Endothelial cell of umbilical vein (primary cell): Measurements from ENCODE around the gene TTN. TPM values are rescaled to one million over a fixed set of nuclear protein-coding genes. Genes with fewer than 3 reads are reported as not detected.

Experiments used
- BruUV-seq: library from RNA; stranded (reverse); fragments of 400-500 nt; replicated peaks from 2 replicates; lab custom pipeline; 2021; lab: Mats Ljungman, UMichigan
- CTCF ChIA-PET: fragments of 300-600, 350-600 bp; sonication (Branson Sonifier 250); formaldehyde crosslinking; loops from one replicate; lab custom pipeline; 2021; ENCODE audit warnings: antibody characterized with exemption, inconsistent platforms; lab: Charles Lee
- POLR2A ChIA-PET: fragments of 300-600, 350-600 bp; sonication (Branson Sonifier 250); formaldehyde crosslinking; loops from one replicate; lab custom pipeline; 2021; ENCODE audit warnings: antibody characterized with exemption, inconsistent platforms; lab: Charles Lee
- DNase-seq: peaks from one replicate; pipeline ENCODE4 v3.0.0-alpha.2; 2011; ENCODE audit warnings: low read depth, low spot score
- FAIRE-seq: peaks from 2 replicates; lab custom pipeline; 2011; peaks lifted over from hg19 to GRCh38; lab: Jason Lieb, UNC
- H2AFZ ChIP-seq: 2 replicates; pipeline ENCODE4 v1.6.0; 2012; ENCODE audit warnings: low read depth, low read length, control low read depth, inconsistent platforms
- H3K27ac ChIP-seq: 2 replicates; pipeline ENCODE4 v1.5.1; 2011; ENCODE audit warnings: low read depth, mild to moderate bottlenecking, control low read depth, low read length, moderate library complexity; ENCODE audit not compliant: insufficient read depth
- H3K27me3 ChIP-seq, 2 experiments: 2 replicates each; pipeline versions ENCODE4 v1.6.0 to v1.6.1; 2011; ENCODE audit warnings: low read length in 2 of 2, mixed read lengths in 1 of 2; ENCODE audit not compliant: control insufficient read depth in 2 of 2, insufficient read depth in 2 of 2
- H3K36me3 ChIP-seq, 2 experiments: 2 replicates in 1 of 2; 3 replicates in 1 of 2; pipeline ENCODE4 v1.5.1; 2011; ENCODE audit warnings: low read length in 2 of 2, mild to moderate bottlenecking in 1 of 2, moderate library complexity in 1 of 2; ENCODE audit not compliant: control insufficient read depth in 2 of 2, insufficient read depth in 2 of 2; ENCODE audit errors: extremely low read depth in 1 of 2
- H3K4me1 ChIP-seq: 3 replicates; pipeline ENCODE4 v1.5.1; 2011; ENCODE audit warnings: mild to moderate bottlenecking, low read length; ENCODE audit not compliant: control insufficient read depth, insufficient read depth; ENCODE audit errors: extremely low read depth
- H3K4me2 ChIP-seq: 2 replicates; pipeline ENCODE4 v1.6.1; 2011; ENCODE audit warnings: low read length, control low read depth, mixed read lengths; ENCODE audit not compliant: insufficient read depth
- H3K4me3 ChIP-seq, 3 experiments: fragments of 200-600 bp in 1 of 3; sonication (generic), shearing (Covaris generic) in 1 of 3; replicated peaks in 1 of 3; 2 replicates each; pipeline ENCODE4 v1.5.1; 2011 to 2016; ENCODE audit warnings: control low read depth in 3 of 3, low read length in 3 of 3, mild to moderate bottlenecking in 2 of 3, inconsistent platforms in 1 of 3, low read depth in 1 of 3, moderate library complexity in 1 of 3; ENCODE audit not compliant: insufficient read depth in 1 of 3
- H3K79me2 ChIP-seq: 2 replicates; pipeline ENCODE4 v1.6.0; 2012; ENCODE audit warnings: low read length, inconsistent platforms; ENCODE audit not compliant: control insufficient read depth, insufficient read depth
- H3K9ac ChIP-seq: replicated peaks from 2 replicates; pipeline ENCODE3; 2011; ENCODE audit warnings: low read length, control low read depth; ENCODE audit not compliant: insufficient read depth; ENCODE audit errors: extremely low read depth
- H3K9me1 ChIP-seq: replicated peaks from 3 replicates; pipeline ENCODE4 v1.6.0; 2011; ENCODE audit warnings: mild to moderate bottlenecking, low read length; ENCODE audit not compliant: control insufficient read depth, insufficient read depth; ENCODE audit errors: extremely low read depth
- H3K9me3 ChIP-seq: replicated peaks from 2 replicates; pipeline ENCODE4 v1.5.1; 2012; ENCODE audit warnings: low read length, inconsistent platforms; ENCODE audit not compliant: control insufficient read depth, insufficient read depth
- H4K20me1 ChIP-seq: replicated peaks from 2 replicates; pipeline ENCODE3; 2011; ENCODE audit warnings: mild to moderate bottlenecking, low read length; ENCODE audit not compliant: control insufficient read depth, insufficient read depth; ENCODE audit errors: extremely low read depth
- CTCF ChIP-seq, 2 donors: IDR thresholded peaks; 1 replicate in 1 of 2; 2 replicates in 1 of 2; pipeline ENCODE4 v1.5.1; 2011; ENCODE audit warnings: low read length in 2 of 2, mild to moderate bottlenecking in 2 of 2, moderate library complexity in 2 of 2, control low read depth in 1 of 2, inconsistent platforms in 1 of 2, low read depth in 1 of 2; ENCODE audit not compliant: insufficient read depth in 1 of 2; ENCODE audit errors: extremely low read depth in 1 of 2
- EZH2 ChIP-seq: IDR thresholded peaks from 2 replicates; pipeline ENCODE4 v1.6.1; 2012; ENCODE audit warnings: borderline replicate concordance, low read depth, mild to moderate bottlenecking, moderate library complexity, low read length, inconsistent platforms; ENCODE audit not compliant: severe bottlenecking
- FOS ChIP-seq: IDR thresholded peaks from 2 replicates; pipeline ENCODE4 v1.6.1; 2011; ENCODE audit warnings: mild to moderate bottlenecking, low read length, moderate library complexity, borderline replicate concordance; ENCODE audit not compliant: insufficient read depth
- GATA2 ChIP-seq: IDR thresholded peaks from 2 replicates; pipeline ENCODE4 v1.7.0; 2011; ENCODE audit warnings: low read depth, mild to moderate bottlenecking, moderate library complexity, mixed read lengths, low read length; ENCODE audit not compliant: insufficient read length, insufficient read depth
- JUN ChIP-seq: IDR thresholded peaks from 2 replicates; pipeline ENCODE4 v1.6.1; 2011; ENCODE audit warnings: borderline replicate concordance, low read depth; ENCODE audit not compliant: insufficient read length, insufficient read depth
- MAX ChIP-seq: IDR thresholded peaks from 2 replicates; pipeline ENCODE4 v1.6.1; 2011; ENCODE audit not compliant: insufficient read depth, insufficient read length
- MYC ChIP-seq: IDR thresholded peaks from one replicate; pipeline ENCODE4 v1.6.1; 2011; ENCODE audit warnings: mild to moderate bottlenecking, low read depth, low read length
- POLR2A ChIP-seq: IDR thresholded peaks from 2 replicates; pipeline ENCODE4 v1.6.1; 2012; ENCODE audit warnings: low read depth, mild to moderate bottlenecking, control low read depth, low read length
- POLR2AphosphoS5 ChIP-seq: IDR thresholded peaks from 2 replicates; pipeline ENCODE4 v1.6.1; 2012; ENCODE audit warnings: low read depth, mild to moderate bottlenecking, control low read depth, low read length, moderate library complexity; ENCODE audit not compliant: insufficient read depth
- dilution Hi-C: fragments of 300-500 bp; cut with MboI; formaldehyde crosslinking; loops from one replicate; pipeline ENCODE4 v1.15.0; 2019; ENCODE audit warnings: low sequenced_read_pairs; ENCODE audit not compliant: extremely low pct_ligation_motif_present
- intact Hi-C: fragments of 100-400 bp; cut with micrococcal nuclease; formaldehyde crosslinking; loops from one replicate; pipeline ENCODE4 v1.10.0; 2022
- polyA plus RNA-seq, 4 experiments: library from polyadenylated mRNA; depleted of rRNA in 3 of 4; stranded (reverse) in 3 of 4; unstranded in 1 of 4; fragments of >200 nt; gene quantifications; 2 replicates each; pipeline versions ENCODE4 v1.2.1 to v1.2.3, GENCODE V29; 2011 to 2012; ENCODE audit warnings: missing spikeins in 1 of 4
- total RNA-seq: library from RNA; stranded (reverse); gene quantifications from 2 replicates; pipeline ENCODE4 v1.2.3, GENCODE V29; 2021

TTN gene
- total and polyA plus RNA-seq, 2 donors (not counting 3 experiments of a cell fraction or from before 2014, with no cell fraction given): 0.11 to 0.49 TPM

DNA sequence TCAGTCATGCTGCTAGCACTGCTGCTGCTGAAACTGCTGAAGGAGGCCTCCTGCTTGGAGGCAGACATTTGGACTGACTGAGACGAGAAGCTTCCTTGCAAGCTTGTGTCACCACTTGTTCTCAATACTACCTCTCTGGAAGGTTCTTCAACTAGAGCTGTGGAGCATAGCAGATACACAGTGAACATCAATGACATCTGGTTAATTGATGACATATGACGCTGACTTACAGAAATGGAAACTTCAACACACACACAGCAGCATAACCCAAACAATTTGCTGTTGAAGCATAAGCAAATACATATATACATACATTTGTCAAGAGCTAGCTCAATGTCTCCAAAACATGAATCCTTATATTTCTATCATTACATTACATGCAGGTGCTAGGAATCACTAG is 279.6 kb downstream of the TTN start:
- ChIA-PET CTCF (interaction anchor here (1.0 kb wide), 1 partner anchor 10 kb away, joined by 3 read pairs; no protein-coding TSS in a partner anchor), POLR2A (no interaction called here)
- peaks cover 18% of the 10 kb centered on the region for H3K79me2 ChIP-seq
- no peak for DNase-seq
- H2AFZ ChIP-seq: no peak overlapping the region
- H3K36me3 ChIP-seq: no peaks in the 10 kb centered on the region
- no peaks in the 10 kb centered on the region for H3K9me3 ChIP-seq
- H3K4me1 ChIP-seq: peaks cover 4% of the 10 kb centered on the region
- no peak overlapping the region for H3K4me3 ChIP-seq
- no peaks in the 10 kb centered on the region for H3K27me3 ChIP-seq
- H3K9me1 ChIP-seq: no peaks in the 10 kb centered on the region
- dilution Hi-C loops (no loop called here), intact Hi-C loops (no loop called here)
- H3K9ac ChIP-seq: no peak overlapping the region
- no TSS peak for BruUV-seq
- TF ChIP-seq JUN (no peak), POLR2AphosphoS5 (no peak), EZH2 (no peak), MAX (no peak), FOS (no peak), MYC (no peak), GATA2 (no peak), CTCF (IDR thresholded peaks at IDR 0.05; ENCODE audit: extremely low read depth in 1 of 2, insufficient read depth in 1 of 2, low read depth in 1 of 2, low read length in 2 of 2) (no peak), POLR2A (no peak)
- FAIRE-seq: no peak
- no peaks in the 10 kb centered on the region for H4K20me1 ChIP-seq
- no peak overlapping the region for H3K4me2 ChIP-seq
- no peak overlapping the region for H3K27ac ChIP-seq
